ENCODE data around the gene DOCK1. TPM values are rescaled to one million over a fixed set of nuclear protein-coding genes. Genes with fewer than 3 reads are reported as not detected.

DOCK1 gene
- total and polyA plus RNA-seq, 2 donors (not counting 1 experiment from before 2014, with no cell fraction given), result 20.5 to 91.0 TPM

DNA sequence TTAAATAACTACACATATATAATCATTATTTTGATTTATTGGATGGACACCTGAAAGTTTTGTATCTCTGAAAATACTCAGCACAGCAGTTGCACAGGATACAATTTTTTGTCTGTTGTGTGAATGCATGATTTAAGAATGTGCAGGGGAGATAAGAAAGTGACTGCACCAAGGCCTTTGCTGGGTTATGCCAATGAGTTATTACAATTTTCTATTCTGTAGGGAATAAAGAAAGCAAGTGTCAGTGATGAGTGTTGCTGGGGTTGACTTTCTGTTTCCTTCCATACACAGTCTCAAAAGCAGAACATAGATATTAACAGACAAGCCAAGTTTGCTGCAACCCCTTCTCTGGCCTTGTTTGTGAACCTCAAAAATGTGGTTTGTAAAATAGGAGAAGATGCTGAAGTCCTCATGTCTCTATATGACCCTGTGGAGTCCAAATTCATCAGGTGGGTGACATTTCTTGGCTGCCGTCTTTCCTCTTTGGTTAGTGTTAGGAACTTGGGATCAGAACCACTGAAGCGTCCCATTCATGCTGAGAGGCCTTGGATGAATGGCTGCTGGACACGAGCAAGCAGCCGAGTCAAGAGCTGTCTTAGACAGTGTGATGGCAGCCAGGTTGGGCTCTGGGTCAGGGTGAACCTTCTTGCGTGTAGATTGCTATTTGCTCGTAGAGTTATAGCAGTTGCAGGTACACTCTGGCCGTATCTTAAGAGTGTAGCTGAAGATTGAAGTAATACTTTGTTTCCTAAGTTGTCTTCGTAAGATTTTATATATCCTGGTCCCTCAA lies 92.8 kb downstream of the DOCK1 start:
- no peak overlapping the region for H3K27ac ChIP-seq (ENCODE audit: insufficient read depth, low read length)
- H3K9ac ChIP-seq (ENCODE audit: insufficient read depth, low read length), result no peak overlapping the region
- no peaks in the 10 kb centered on the region for H3K27me3 ChIP-seq (ENCODE audit: control insufficient read depth, insufficient read depth, low read length)
- H3K4me2 ChIP-seq (ENCODE audit: extremely low read depth, insufficient read depth, low read length), result no peak overlapping the region
- no peaks in the 10 kb centered on the region for H3K4me1 ChIP-seq (ENCODE audit: control insufficient read depth, extremely low read depth, insufficient read depth, low read length)
- no peaks in the 10 kb centered on the region for H3K79me2 ChIP-seq (ENCODE audit: control insufficient read depth, insufficient read depth, low read length)
- H3K36me3 ChIP-seq (ENCODE audit: control insufficient read depth, insufficient read depth, low read length), result peaks cover 11% of the 10 kb centered on the region
- no peak overlapping the region for H2AFZ ChIP-seq (ENCODE audit: low read length)
- no peaks in the 10 kb centered on the region for H3K9me3 ChIP-seq (ENCODE audit: control insufficient read depth, insufficient read depth, low read depth, low read length)
- no peaks in the 10 kb centered on the region for H4K20me1 ChIP-seq (ENCODE audit: control insufficient read depth, extremely low read depth, insufficient read depth, low read length)
- TF ChIP-seq, protein P1, sequence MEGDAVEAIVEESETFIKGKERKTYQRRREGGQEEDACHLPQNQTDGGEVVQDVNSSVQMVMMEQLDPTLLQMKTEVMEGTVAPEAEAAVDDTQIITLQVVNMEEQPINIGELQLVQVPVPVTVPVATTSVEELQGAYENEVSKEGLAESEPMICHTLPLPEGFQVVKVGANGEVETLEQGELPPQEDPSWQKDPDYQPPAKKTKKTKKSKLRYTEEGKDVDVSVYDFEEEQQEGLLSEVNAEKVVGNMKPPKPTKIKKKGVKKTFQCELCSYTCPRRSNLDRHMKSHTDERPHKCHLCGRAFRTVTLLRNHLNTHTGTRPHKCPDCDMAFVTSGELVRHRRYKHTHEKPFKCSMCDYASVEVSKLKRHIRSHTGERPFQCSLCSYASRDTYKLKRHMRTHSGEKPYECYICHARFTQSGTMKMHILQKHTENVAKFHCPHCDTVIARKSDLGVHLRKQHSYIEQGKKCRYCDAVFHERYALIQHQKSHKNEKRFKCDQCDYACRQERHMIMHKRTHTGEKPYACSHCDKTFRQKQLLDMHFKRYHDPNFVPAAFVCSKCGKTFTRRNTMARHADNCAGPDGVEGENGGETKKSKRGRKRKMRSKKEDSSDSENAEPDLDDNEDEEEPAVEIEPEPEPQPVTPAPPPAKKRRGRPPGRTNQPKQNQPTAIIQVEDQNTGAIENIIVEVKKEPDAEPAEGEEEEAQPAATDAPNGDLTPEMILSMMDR (conservative IDR thresholded peaks at IDR 0.05 in 1 of 2, IDR thresholded peaks at IDR 0.05 in 1 of 2; ENCODE audit: low read depth in 1 of 2, low read length in 2 of 2), result no peak
- no peak for TF ChIP-seq EZH2 (IDR thresholded peaks at IDR 0.05; ENCODE audit: low read length, missing control alignments)
- H3K4me3 ChIP-seq (replicated peaks in 1 of 4; ENCODE audit: control extremely low read depth in 1 of 4, insufficient read depth in 1 of 4, low read depth in 3 of 4, low read length in 4 of 4), result no peak overlapping the region
- DNase-seq (ENCODE audit: low read depth in 2 of 2), result no peak

DNA sequence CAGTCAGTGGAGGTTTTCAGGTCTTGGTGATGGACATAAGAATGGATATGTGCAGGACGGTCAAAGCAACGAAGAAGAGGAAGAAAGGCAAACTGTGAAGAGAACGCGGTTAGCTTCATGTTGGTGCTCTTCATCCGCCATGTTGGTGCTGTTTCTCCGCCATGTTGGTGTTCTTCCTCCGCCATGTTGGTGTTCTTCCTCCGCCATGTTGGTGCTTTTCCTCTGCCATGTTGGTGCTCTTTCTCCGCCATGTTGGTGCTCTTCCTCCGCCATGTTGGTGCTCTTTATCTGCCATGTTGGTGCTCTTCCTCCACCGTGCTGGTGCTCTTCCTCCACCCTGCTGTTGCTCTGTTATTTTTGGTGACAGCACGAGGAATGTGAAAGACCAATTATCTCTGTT lies 95.4 kb downstream of the DOCK1 start:
- no peak for DNase-seq (ENCODE audit: low read depth in 2 of 2)
- Histone ChIP-seq H3K4me2 (ENCODE audit: extremely low read depth, insufficient read depth, low read length) (no peak overlapping the region), H3K4me1 (ENCODE audit: control insufficient read depth, extremely low read depth, insufficient read depth, low read length) (no peaks in the 10 kb centered on the region), H3K27ac (ENCODE audit: insufficient read depth, low read length) (no peak overlapping the region), H2AFZ (ENCODE audit: low read length) (no peak overlapping the region), H4K20me1 (ENCODE audit: control insufficient read depth, extremely low read depth, insufficient read depth, low read length) (no peaks in the 10 kb centered on the region), H3K79me2 (ENCODE audit: control insufficient read depth, insufficient read depth, low read length) (no peaks in the 10 kb centered on the region), H3K36me3 (ENCODE audit: control insufficient read depth, insufficient read depth, low read length) (peaks cover 10% of the 10 kb centered on the region), H3K27me3 (ENCODE audit: control insufficient read depth, insufficient read depth, low read length) (no peaks in the 10 kb centered on the region), H3K9me3 (ENCODE audit: control insufficient read depth, insufficient read depth, low read depth, low read length) (no peaks in the 10 kb centered on the region), H3K4me3 (replicated peaks in 1 of 4; ENCODE audit: control extremely low read depth in 1 of 4, insufficient read depth in 1 of 4, low read depth in 3 of 4, low read length in 4 of 4) (no peak overlapping the region), H3K9ac (ENCODE audit: insufficient read depth, low read length) (no peak overlapping the region)
- TF ChIP-seq, protein P1 (conservative IDR thresholded peaks at IDR 0.05 in 1 of 2, IDR thresholded peaks at IDR 0.05 in 1 of 2; ENCODE audit: low read depth in 1 of 2, low read length in 2 of 2), result no peak
- TF ChIP-seq EZH2 (IDR thresholded peaks at IDR 0.05; ENCODE audit: low read length, missing control alignments), result no peak

DNA sequence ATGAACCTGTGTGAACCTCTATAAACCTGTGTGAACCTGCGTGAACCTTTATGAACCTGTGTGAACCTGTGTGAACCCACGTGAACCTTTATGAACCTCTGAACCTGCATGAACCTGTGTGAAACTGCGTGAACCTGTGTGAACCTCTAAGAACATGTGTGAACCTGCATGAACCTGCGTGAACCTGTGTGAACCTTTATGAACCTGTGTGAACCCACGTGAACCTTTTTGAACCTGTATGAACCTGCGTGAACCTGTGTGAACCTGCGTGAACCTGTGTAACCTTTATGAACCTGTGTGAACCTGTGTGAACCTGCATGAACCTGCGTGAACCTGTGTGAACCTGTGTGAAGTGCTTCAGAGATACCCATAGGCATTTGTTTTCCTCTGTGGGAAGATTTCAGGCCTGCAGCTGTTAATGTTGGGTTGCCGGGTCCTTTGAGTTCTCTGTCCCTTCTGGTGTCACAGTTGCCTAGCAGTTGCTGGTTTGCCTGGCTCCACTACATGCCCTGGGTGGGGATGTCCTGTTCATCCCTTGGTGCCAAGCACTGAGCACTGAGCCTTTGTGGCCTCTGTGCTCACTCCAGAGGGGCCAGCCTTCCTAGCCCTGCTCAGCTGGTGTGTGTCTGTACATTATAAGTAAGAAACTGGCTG lies 97.9 kb downstream of the DOCK1 start:
- H3K9ac ChIP-seq (ENCODE audit: insufficient read depth, low read length), result no peak overlapping the region
- H3K27ac ChIP-seq (ENCODE audit: insufficient read depth, low read length), result no peak overlapping the region
- H3K4me2 ChIP-seq (ENCODE audit: extremely low read depth, insufficient read depth, low read length), result no peak overlapping the region
- peaks cover 20% of the 10 kb centered on the region for H3K36me3 ChIP-seq (ENCODE audit: control insufficient read depth, insufficient read depth, low read length)
- DNase-seq (ENCODE audit: low read depth in 2 of 2), result no peak
- H3K27me3 ChIP-seq (ENCODE audit: control insufficient read depth, insufficient read depth, low read length), result no peaks in the 10 kb centered on the region
- H4K20me1 ChIP-seq (ENCODE audit: control insufficient read depth, extremely low read depth, insufficient read depth, low read length), result no peaks in the 10 kb centered on the region
- no peak overlapping the region for H3K4me3 ChIP-seq (replicated peaks in 1 of 4; ENCODE audit: control extremely low read depth in 1 of 4, insufficient read depth in 1 of 4, low read depth in 3 of 4, low read length in 4 of 4)
- no peaks in the 10 kb centered on the region for H3K79me2 ChIP-seq (ENCODE audit: control insufficient read depth, insufficient read depth, low read length)
- no peaks in the 10 kb centered on the region for H3K9me3 ChIP-seq (ENCODE audit: control insufficient read depth, insufficient read depth, low read depth, low read length)
- no peaks in the 10 kb centered on the region for H3K4me1 ChIP-seq (ENCODE audit: control insufficient read depth, extremely low read depth, insufficient read depth, low read length)
- H2AFZ ChIP-seq (ENCODE audit: low read length), result no peak overlapping the region
- TF ChIP-seq, protein P1 (conservative IDR thresholded peaks at IDR 0.05 in 1 of 2, IDR thresholded peaks at IDR 0.05 in 1 of 2; ENCODE audit: low read depth in 1 of 2, low read length in 2 of 2), result no peak
- no peak for TF ChIP-seq EZH2 (IDR thresholded peaks at IDR 0.05; ENCODE audit: low read length, missing control alignments)

All from fibroblast of lung (primary cell).